Coronary artery (tissue), 2 donors: ENCODE measurements around the gene LGR6.
A peak's percentile ranks its signal among the peaks of the same experiment; 100 is the strongest.

ENCODE experiments used
- DNase-seq: peaks from one replicate; pipeline ENCODE4 v3.0.0-alpha.2; 2017; ENCODE audit warnings: low spot score
- H3K27ac ChIP-seq, 2 donors: fragments of 200-600 bp; sonication (generic); one replicate each; pipeline ENCODE4 v1.5.1; 2016 to 2019
- H3K4me3 ChIP-seq: fragments of 200-600 bp; sonication (generic); 2 replicates; pipeline ENCODE4 v1.5.1; 2016; ENCODE audit warnings: mild to moderate bottlenecking, moderate library complexity
- TF ChIP-seq, protein P1 (sequence below): fragments of 200-600 bp; sonication (generic); IDR thresholded peaks from one replicate; pipeline ENCODE4 v1.5.1; 2019; ENCODE audit warnings: antibody characterized with exemption

LGR6 gene

GRCh38 chr1:202203238-202204039 is 9.8 kb downstream of the LGR6 start:
- TF ChIP-seq, protein P1, sequence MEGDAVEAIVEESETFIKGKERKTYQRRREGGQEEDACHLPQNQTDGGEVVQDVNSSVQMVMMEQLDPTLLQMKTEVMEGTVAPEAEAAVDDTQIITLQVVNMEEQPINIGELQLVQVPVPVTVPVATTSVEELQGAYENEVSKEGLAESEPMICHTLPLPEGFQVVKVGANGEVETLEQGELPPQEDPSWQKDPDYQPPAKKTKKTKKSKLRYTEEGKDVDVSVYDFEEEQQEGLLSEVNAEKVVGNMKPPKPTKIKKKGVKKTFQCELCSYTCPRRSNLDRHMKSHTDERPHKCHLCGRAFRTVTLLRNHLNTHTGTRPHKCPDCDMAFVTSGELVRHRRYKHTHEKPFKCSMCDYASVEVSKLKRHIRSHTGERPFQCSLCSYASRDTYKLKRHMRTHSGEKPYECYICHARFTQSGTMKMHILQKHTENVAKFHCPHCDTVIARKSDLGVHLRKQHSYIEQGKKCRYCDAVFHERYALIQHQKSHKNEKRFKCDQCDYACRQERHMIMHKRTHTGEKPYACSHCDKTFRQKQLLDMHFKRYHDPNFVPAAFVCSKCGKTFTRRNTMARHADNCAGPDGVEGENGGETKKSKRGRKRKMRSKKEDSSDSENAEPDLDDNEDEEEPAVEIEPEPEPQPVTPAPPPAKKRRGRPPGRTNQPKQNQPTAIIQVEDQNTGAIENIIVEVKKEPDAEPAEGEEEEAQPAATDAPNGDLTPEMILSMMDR: no peak
- peak overlapping the region in 1 of 2 donors; percentile 95 for H3K27ac ChIP-seq
- DNase-seq: no peak
- H3K4me3 ChIP-seq: no peak overlapping the region

DNA sequence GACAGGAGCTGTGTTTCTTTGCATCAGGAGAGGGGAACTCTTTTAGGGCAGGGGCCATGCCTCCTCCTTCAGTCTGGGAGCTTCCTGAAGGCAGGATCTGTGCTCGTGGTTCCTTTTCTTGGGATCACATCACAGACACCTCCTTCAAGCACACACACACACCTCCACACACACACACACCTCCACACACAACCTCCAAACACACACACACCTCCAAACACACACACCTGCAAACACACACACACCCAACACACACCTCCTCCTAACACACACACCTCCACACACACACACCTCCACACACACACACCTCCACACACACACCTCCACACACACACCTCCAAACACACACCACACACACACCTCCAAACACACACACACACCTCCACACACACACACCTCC is 10.5 kb downstream of the LGR6 start:
- DNase-seq: no peak
- Histone ChIP-seq H3K27ac (no peak overlapping the region), H3K4me3 (no peak overlapping the region)
- TF ChIP-seq, protein P1: no peak

- TF ChIP-seq, protein P1: no peak
Measured at GRCh38 chr1:202205523-202206190, 12.1 kb downstream of the LGR6 start.

GRCh38 chr1:202207292-202207691 is 13.7 kb downstream of the LGR6 start:
- Histone ChIP-seq H3K4me3 (no peak overlapping the region), H3K27ac (peak overlapping the region; percentile 67 to 82)
- TF ChIP-seq, protein P1: no peak
- no peak for DNase-seq

More at GRCh38 chr1:202205523-202206190, 12.1 kb downstream of the LGR6 start:
- no peak for DNase-seq
- H3K4me3 ChIP-seq: no peak overlapping the region
- H3K27ac ChIP-seq: peak overlapping the region in 1 of 2 donors; percentile 61

DNA sequence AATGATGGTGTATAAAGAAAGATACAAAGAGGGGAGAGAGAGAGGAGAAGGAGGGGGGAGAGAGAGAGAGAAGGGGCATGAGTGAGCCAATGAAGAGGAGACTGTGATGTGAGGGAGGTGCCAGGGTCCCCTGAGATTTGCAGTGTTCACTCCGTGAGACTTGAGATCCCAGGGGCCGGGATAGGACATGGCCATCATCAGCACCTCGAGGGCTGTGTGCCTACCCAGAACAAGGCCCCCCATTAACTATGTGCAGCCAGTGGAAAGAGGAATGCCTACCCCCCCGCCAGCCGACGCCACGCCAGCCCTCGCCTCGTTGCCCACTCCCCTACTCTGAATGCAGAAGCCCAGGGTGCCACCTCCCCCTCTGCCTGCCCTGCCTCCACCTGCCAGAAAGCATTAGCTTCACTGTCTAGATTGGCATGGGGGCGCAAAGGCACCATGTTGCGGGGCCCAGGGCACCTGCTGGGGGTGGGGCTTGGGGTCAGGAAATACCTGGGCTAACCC is 14.8 kb downstream of the LGR6 start:
- Histone ChIP-seq H3K4me3 (no peak overlapping the region), H3K27ac (peak overlapping the region; percentile 28 to 82)
- no peak for DNase-seq
- TF ChIP-seq, protein P1: no peak

DNA sequence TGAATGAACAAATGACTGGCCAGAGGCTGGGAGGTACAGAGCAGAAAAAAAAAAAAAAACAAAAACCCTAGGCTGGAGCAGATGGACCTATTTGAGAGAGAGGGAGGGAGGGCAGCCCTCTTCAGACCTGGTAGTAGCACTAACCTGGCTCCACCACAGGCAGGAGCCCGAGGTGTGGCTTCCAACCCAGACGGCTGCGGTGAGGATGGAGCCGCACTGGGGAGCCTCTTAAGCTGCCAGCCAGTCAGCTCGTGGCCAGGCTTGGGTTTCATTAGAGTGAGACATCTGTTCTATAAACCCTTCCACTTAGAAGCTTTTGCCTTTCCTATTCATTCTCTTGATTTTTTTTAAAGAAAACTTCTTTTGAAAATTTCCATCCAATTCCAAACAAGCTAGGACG is 16.8 kb downstream of the LGR6 start:
- TF ChIP-seq, protein P1: no peak
- peak overlapping the region in 1 of 2 donors; percentile 47 for H3K27ac ChIP-seq
- DNase-seq: no peak
- H3K4me3 ChIP-seq: no peak overlapping the region
